MV-4-11 (cell line): ENCODE results near the gene MCOLN1.

Source experiments
- DNase-seq: peaks from one replicate; lab custom pipeline; 2025; lab: John Stamatoyannopoulos, UW

MCOLN1 gene

DNA sequence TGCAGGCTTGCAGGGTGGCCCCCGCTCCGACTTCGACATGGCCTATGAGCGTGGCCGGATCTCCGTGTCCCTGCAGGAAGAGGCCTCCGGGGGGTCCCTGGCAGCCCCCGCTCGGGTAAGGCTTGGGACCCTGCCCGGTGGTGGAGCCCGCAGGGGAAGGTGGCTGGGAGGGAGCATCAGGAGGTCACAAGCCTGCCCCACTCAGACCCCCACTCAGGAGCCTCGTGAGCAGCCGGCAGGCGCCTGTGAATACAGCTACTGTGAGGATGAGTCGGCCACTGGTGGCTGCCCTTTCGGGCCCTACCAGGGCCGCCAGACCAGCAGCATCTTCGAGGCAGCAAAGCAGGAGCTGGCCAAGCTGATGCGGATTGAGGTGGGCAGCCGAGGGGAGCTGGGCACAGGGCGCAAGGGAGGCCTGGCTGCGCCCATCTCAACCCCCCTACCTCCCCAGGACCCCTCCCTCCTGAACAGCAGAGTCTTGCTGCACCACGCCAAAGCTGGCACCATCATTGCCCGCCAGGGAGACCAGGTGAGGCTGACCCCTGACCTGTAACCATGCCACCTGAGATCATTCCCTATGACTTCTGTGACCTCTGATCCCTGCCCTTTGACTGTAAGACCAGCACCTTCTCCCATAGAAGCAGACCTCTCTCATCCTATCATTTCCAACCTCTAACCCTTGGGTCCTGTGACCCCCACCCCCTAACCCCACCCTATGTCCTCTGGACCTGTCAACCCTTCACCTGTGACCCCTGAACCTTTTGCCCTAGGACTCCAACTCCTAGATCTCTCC lies 20.3 kb downstream of the MCOLN1 start:
- DNase-seq, result no peak

DNA sequence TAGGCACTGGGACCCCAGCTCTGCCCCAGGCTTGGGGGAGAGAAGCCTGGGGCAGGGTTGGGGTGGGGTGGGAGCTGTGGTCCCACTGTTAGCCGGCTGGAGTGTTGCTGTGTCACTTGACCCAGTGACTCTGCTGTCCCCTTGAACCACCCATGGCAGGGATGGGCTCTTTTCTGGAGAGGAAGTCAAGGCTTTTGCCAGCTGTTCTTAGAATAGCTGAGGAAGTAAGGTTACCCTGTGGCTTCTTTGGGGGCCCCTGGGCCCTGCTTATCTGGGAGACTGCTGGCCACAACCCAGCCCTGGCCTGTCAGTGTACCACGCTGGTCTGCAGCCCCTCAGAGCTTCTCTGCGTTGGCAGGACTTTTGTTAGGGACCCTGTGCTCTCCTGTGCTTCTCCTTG lies 22.2 kb downstream of the MCOLN1 start:
- peak; percentile 95 for DNase-seq

DNA sequence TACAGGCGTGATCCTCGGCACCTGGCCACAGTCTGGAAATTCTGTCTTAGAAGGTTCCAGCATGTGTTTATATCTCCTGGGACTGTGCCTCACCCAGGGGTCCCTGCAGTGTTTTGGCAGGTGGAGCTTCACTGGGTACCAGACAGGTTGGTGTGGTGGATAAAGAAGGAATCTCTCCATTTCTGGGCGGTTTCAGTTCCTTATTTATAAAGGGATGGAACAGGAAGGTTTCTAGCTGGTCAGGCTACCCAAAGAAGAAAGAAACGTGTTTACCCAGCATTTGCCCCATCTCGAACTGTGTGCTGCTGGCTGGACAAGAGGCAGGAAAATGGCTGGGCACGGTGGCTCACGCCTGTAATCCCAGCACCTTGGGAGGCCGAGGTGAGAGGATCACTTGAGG lies 22.9 kb downstream of the MCOLN1 start:
- DNase-seq, result peak; percentile 82

DNA sequence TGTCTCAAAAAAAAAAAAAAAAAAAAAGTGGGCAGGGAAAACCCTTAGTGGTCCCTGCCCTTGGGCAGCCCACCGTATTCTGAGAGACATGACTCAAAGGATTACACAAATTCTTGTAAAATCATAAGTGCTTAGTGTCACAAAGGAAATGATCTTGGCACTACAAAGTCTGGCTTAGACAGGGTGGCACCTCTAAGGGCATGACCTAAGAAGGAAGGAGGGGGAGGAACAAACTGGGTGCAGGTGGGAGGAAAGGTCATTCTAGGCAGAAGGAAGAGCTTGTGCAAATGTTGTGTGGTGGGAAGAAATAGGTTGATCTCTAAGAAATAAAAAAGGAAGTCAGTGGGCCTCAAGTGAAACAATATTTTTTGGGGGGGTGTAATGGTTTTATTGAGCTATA lies 23.5 kb downstream of the MCOLN1 start:
- DNase-seq, result peak; percentile 66

DNA sequence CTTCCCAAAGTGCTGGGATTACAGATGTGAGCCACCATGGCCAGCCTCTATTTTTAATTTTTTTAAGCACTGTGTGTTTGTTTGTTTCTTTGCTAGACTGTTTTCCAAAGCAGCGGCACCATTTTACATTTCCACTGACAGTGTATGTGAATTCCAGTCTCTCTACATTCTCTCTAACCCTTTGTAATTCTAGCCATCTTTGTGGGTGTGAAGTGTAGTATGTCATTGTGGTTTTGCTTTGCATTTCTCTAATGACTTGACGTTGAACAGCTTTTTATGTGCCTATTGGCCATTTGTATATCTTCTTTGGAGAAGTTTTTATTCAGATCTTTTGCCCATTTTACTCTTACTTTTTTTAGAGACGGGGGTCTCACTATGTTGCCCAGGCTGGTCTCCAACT lies 24.7 kb downstream of the MCOLN1 start:
- DNase-seq, result no peak

DNA sequence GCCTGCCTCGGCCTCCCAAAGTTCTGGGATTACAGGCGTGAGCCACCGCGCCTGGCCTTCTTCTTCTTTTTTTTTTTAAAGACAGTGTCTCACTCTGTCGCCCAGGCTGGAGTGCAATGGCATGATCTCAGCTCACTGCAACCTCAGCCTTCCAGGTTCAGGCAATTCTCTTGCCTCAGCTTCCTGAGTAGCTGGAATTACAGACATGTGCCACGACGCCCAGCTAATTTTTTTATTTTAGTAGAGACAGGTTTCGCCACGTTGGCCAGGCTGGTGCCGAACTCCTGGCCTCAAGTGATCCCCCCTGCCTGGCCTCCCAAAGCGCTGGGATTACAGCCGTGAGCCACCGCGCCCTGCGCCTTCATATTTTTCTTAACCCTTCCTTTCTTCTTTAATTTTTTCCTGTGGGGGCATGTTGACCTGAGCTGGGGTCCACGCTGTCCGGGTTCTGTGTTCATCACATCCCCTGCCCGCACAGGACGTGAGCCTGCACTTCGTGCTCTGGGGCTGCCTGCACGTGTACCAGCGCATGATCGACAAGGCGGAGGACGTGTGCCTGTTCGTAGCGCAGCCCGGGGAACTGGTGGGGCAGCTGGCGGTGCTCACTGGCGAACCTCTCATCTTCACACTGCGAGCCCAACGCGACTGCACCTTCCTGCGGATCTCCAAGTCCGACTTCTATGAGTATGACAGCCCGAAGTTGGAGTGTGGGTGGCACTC lies 27.2 kb downstream of the MCOLN1 start:
- no peak for DNase-seq

DNA sequence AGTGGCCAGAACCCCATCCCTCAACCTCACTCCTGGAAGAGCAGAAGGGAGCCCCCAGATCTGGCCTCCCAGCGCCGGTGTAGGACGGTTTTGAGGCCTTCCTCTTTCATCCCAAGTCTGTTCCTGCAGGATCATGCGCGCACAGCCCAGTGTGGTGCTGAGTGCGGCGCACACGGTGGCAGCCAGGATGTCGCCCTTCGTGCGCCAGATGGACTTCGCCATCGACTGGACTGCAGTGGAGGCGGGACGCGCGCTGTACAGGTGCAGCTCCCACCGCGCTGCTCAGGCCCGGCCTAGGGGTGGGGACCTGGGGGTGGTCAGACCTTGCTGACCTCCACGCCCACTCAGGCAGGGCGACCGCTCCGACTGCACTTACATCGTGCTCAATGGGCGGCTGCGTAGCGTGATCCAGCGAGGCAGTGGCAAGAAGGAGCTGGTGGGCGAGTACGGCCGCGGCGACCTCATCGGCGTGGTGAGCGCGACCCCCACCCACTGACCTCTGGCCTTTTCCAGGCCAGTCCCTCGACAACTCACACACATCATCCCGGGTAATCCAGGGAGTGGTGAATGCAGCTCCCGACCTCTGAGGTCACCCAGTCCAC lies 27.8 kb downstream of the MCOLN1 start:
- no peak for DNase-seq

DNA sequence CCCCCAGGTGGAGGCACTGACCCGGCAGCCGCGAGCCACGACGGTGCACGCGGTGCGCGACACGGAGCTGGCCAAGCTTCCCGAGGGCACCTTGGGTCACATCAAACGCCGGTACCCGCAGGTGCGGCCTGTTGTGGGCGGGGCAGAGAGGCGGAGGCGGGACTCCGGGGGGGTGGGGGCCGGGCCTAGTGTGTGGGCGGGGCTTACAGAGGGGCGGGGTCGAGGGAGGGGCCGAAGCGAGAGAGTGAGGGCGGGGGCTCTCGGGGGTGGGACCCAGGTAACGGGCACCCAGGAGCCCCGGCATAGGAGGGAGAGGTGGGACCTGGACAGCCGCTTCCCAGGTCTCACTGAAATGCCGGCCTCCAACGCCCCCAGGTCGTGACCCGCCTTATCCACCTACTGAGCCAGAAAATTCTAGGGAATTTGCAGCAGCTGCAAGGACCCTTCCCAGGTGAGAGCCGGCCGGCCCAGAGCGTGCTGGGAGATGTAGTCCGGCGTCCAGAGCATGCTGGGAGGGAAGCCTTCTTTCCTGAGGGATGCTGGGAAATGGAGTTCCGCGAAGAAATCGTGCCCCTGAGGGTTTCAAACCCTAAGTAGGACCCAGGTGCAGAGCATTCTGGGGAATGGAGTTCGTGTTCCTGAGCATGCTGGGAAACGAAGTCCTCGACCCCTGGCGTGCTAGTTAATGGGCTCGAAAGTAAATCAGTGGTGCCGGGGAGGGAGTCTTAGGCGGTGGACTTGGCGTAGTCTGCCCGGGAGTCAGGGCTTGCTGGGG lies 28.8 kb downstream of the MCOLN1 start:
- no peak for DNase-seq

DNA sequence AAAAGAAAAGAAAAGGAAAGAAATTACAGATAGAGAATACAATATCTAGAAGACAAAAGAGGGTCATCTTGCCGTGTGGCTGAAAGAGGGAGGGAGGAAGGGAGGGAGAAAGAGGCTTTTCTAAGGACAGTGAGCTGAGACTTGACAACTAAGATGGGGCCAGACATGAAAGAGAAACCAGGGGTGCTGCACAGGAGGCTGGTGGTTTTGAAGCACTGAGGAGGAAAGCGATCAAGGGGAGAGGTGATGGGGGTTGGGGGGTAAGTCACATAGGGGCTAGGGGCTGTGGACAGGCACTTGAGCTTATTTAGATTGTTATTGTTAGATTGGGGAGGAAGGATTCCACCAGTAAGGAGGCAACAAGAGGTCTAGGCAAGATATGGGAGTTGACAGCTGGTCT lies 30.4 kb downstream of the MCOLN1 start:
- no peak for DNase-seq

DNA sequence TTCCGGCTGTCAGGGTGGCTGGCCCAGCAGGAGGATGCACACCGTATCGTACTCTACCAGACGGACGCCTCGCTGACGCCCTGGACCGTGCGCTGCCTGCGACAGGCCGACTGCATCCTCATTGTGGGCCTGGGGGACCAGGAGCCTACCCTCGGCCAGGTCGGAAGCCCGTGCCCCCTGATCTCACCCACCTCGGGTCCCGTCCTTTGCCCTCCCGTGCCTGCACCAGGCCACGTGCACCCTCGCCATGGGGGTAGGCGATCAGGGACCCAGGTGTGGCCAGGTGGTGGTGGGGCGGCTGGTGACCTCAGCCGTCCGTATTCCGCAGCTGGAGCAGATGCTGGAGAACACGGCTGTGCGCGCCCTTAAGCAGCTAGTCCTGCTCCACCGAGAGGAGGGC lies 32.1 kb downstream of the MCOLN1 start:
- DNase-seq, result no peak

DNA sequence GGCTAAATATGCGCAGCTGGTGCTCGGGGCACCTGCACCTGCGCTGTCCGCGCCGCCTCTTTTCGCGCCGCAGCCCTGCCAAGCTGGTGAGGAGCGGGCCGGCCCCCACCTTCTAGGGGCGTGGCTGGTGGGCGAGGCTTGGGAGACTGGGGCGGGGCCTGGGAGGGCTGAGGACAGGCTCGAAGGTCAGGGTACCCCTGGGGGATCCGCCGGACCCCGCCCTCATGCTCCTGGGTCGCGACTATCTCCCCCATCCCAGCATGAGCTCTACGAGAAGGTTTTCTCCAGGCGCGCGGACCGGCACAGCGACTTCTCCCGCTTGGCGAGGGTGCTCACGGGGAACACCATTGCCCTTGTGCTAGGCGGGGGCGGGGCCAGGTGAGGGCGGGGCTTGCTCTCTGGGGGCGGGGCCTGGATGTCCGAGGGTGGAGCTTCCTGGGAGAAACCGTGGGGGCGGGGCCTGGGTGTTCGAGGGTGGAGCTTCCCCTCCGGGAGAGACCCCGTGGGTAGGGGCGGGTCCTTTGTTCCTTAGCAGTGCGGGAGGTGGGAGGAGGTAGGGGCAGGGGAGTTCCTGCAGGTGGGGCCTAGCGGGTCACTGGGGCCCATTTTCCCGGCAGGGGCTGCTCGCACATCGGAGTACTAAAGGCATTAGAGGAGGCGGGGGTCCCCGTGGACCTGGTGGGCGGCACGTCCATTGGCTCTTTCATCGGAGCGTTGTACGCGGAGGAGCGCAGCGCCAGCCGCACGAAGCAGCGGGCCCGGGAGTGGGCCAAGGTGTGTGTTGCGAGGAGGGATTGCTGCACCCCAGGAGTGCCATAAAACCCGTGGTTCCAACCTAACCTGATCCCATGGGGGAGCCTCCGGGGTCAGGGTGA lies 32.8 kb downstream of the MCOLN1 start:
- no peak for DNase-seq

DNA sequence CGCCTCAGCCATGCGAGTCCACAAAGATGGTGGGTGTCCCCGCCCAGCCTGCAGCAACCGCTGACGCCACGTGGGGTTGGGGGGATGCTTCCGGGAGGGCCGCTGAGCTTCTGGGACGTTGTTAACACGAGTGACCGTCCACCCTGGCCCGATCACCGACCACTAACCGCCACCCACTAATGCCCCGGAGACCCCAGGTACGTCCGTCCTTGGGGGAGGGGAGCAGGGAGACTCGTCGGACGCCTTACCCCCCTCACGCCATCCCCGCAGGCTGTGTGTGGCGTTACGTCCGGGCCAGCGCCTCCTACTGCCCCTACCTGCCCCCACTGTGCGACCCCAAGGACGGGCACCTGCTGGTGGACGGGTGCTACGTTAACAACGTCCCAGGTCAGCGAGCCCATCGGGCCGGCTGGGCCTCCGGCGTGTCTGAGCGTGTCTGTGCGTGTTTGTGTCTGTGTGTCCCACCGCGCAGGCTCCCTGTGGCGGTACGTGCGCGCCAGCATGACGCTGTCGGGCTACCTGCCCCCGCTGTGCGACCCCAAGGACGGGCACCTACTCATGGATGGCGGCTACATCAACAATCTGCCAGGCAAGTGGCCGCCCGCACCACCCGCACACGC lies 34.4 kb downstream of the MCOLN1 start:
- DNase-seq, result no peak

DNA sequence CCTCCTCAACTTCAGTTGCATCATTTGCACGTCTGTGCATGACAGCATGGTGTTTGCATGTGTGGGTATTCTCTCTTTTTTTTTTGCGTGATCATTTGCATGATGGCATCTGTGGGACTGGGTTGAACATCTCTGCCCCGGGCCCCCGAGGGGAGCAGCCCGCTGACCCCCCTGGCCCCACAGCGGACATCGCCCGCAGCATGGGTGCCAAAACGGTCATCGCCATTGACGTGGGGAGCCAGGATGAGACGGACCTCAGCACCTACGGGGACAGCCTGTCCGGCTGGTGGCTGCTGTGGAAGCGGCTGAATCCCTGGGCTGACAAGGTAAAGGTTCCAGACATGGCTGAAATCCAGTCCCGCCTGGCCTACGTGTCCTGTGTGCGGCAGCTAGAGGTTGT lies 36.2 kb downstream of the MCOLN1 start:
- DNase-seq, result no peak

DNA sequence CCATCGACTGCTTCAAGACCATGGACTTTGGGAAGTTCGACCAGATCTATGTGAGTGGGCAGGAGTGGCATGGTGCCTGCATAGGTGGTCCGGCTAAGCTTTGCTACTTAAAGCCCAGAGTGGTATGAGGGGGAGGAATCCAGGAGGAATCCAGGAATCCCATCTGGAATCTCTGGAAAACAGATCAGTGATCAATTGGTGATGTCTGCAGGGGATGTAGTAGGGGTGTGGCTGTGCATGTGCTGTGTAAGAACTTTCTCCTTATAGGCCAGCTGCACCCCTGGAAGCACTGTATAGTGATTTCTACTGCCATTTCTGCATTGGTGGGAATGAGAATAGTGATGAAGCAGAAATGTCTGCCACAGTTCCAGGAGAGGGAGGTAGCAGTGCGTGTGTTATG lies 36.7 kb downstream of the MCOLN1 start:
- no peak for DNase-seq

DNA sequence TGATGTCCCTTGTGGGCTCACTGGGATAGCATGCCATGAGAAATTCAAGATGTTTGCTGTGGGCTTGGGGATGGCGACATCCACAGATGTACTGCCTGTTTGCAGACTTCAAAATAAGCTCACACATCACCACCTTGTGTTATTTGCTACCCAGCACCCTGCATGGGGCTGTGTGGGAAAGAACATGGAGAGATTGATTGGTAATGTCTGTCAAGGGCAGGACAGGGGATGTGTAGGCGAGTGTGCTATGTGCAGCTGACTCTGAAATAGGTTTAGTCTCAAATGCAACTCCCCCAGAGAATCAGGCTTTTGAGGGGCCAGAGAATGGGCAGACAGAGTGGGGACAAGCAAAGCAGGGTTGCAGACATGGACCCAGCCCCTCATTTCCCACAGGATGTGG lies 37.8 kb downstream of the MCOLN1 start:
- DNase-seq, result no peak

DNA sequence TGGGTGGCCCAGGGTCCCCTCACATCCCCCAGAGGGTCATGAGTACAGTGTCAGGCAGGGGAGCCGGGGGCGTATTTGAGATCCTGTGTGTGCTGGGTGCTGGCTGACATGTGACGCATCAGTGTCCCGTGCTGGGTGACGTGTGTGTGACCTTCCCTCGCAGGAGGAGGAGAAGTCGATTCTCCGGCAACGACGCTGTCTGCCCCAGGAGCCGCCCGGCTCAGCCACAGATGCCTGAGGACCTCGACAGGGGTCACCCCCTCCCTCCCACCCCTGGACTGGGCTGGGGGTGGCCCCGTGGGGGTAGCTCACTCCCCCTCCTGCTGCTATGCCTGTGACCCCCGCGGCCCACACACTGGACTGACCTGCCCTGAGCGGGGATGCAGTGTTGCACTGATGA lies 38.9 kb downstream of the MCOLN1 start:
- no peak for DNase-seq

DNA sequence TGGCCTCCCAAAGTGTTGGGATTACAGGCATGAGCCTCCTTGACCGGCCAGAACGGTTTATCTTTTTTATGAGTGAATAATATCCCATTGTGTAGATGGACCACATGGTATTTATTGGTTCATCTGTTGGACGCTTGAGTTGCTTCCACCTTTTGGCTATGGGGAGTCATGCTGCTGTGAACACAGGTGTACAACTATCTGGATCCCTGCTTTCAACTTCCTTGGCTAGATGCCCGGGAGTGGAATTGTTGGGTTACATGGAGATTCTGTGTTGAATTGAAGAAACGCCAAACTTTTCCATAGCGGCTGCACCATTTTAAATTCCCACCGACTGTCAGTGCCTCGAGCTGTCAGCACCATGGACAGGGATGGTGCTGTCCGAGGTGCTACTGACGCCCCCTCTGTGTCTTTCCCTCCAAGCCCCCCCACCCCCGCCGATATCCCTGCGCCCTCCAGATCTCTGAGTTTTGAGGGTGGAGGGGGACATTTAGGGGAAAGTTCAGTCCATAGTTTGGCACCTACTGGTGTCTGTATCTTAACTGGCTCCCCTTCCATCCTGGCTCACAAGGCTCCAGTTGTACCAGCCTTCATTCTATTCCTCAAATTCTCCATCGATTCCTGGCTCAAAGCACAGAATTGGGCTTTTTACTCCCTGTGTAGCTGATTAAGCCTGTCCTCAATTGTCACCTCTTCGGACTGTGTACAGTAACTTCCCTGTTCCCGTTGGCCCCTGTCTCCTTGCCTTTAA lies 40.4 kb downstream of the MCOLN1 start:
- no peak for DNase-seq

DNA sequence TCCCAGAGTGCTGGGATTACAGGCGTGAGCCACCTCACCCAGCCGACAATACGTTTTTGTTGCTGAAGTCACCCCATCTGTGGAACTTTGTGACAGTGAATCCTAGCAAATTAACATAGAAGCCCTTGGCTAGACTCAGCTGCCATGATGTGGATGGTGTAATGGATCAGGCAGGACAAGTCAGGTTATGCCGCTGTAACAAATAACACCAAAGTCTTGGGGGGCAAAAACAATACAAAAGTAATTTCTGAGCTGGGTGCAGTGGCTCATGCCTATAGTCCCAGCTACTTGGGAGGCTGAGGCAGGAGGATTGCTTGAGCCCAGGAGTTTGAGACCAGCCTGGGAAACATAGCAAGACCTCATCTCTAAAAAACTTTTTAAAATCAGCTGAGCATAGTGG lies 42.4 kb downstream of the MCOLN1 start:
- DNase-seq, result no peak

DNA sequence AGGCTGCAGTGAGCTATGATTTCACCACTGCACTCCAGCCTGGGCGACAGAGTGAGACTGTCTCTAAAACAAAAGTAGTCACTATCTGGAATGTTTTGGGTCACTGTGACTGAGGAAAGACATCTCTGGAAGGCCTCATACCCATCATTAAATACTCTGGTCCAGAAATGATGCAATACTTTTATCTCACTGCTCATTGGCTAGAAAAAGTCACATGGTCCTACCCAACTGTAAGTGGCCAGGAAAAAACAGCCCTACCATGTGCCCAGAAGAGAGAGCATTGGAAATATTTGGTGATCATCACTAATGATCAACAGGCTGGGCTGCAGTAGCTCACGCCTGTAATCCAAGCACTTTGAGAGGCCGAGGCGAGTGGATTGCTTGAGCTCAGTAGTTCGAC lies 42.9 kb downstream of the MCOLN1 start:
- no peak for DNase-seq

DNA sequence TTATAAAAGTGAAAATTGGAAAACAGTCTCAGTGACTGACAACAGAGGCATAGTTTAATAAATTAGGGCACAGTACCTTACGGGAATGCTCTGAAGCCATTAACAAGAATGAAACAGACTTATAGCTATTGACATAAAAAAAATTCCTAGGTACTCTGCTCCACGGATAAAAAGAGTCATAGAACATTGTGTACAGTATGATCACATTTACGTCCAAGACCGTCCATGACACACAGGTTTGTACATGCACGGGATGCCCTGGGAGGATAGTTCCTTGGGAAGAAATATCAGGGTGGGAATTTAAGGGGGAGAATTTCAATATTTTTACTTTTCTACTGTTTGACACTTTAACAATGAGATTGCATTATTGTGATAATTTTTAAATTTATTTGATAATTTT lies 48.3 kb downstream of the MCOLN1 start:
- DNase-seq, result no peak
